Osteoblast (primary cell): Measurements from ENCODE around the gene ETV1. TPM values are rescaled to one million over a fixed set of nuclear protein-coding genes. Genes with fewer than 3 reads are reported as not detected.
A peak's percentile ranks its signal among the peaks of the same experiment; 100 is the strongest.

Source experiments
- DNase-seq: peaks from one replicate; pipeline ENCODE4 v3.0.0; 2011; ENCODE audit warnings: low spot score, mixed read lengths; ENCODE audit not compliant: insufficient read length; ENCODE audit errors: missing footprints
- H2AFZ ChIP-seq: 2 replicates; pipeline ENCODE4 v1.6.0; 2011; ENCODE audit warnings: mild to moderate bottlenecking, low read length
- H3K27ac ChIP-seq: 2 replicates; pipeline ENCODE4 v1.5.1; 2011; ENCODE audit warnings: mild to moderate bottlenecking, low read depth, low read length, moderate library complexity
- H3K27me3 ChIP-seq: 2 replicates; pipeline ENCODE4 v1.6.0; 2012; ENCODE audit warnings: mild to moderate bottlenecking, control low read depth, inconsistent platforms, low read length, moderate library complexity; ENCODE audit not compliant: insufficient read depth
- H3K36me3 ChIP-seq: 2 replicates; pipeline ENCODE4 v1.5.1; 2011; ENCODE audit warnings: mild to moderate bottlenecking, low read length, control low read depth, moderate library complexity; ENCODE audit not compliant: insufficient read depth
- H3K4me1 ChIP-seq: 2 replicates; pipeline ENCODE4 v1.5.1; 2011; ENCODE audit warnings: mild to moderate bottlenecking, low read length, control low read depth, moderate library complexity; ENCODE audit not compliant: insufficient read depth
- H3K4me2 ChIP-seq: 2 replicates; pipeline ENCODE4 v1.6.0; 2011; ENCODE audit warnings: mild to moderate bottlenecking, low read length; ENCODE audit not compliant: insufficient read depth
- H3K4me3 ChIP-seq: fragments of 200-600 bp; sonication (generic); 3 replicates; pipeline ENCODE4 v1.5.1; 2012; ENCODE audit warnings: mild to moderate bottlenecking, low read length, inconsistent platforms; ENCODE audit not compliant: insufficient read depth
- H3K79me2 ChIP-seq: 2 replicates; pipeline ENCODE4 v1.6.0; 2012; ENCODE audit warnings: mild to moderate bottlenecking, low read length, control low read depth, inconsistent platforms; ENCODE audit not compliant: insufficient read depth
- H3K9me3 ChIP-seq: 2 replicates; pipeline ENCODE4 v1.5.1; 2011; ENCODE audit warnings: low read depth, low read length, control low read depth
- H4K20me1 ChIP-seq: 2 replicates; pipeline ENCODE4 v1.6.0; 2012; ENCODE audit warnings: mild to moderate bottlenecking, low read length, control low read depth; ENCODE audit not compliant: insufficient read depth
- CTCF ChIP-seq: IDR thresholded peaks from 2 replicates; pipeline ENCODE4 v1.5.1; 2011; ENCODE audit warnings: mild to moderate bottlenecking, low read depth, low read length, moderate library complexity; ENCODE audit errors: extremely low read depth
- total RNA-seq: library from RNA; depleted of rRNA; stranded (reverse); fragments of >200 nt; gene quantifications from 2 replicates; pipeline ENCODE4 v1.2.3, GENCODE V29; 2012

Gene ETV1
- 15.9 and 22.4 TPM in 2 replicates for total RNA-seq

DNA sequence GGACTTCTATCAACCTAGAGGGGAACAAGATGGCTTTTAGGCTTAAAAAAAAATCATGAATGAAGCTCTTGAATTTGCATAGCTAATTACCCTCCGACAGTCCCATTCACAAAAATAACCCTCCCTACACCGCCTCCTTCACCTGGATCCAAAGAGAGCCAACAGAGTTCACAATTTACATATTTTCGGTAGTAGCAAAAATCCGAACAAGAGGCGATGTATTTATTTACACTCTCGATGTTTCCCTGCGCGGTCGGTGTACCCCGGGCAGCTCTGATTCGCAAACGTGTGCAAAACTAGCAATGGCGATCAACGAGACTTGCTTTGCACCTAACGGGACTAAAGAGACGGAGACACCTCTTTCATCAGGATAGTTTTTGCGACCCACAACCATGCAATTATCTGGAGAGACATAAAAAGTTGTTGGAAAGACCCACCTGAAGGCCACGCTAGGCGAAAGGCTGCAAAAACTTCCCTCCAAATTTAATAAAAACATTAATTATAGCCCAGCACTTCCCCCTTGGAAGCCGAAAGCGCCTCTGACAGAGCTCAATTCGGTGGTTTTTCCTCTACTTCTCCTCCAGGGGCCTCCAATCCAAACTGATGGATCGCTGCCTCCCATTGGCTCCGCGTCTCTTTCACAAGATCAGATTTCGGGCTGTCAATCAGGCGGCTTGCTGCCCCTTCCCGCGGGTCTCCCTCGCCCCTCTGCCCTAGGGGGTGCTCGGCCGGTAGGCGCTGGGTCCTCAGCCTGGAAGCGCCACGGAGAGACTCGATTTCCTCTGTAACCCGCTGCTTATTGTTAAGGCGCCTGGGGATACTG, at the start of gene ETV1:
ETV1 (minus strand) TSS at position 541 of the 823 bp plus-strand sequence. CDS start 614 bp downstream, outside the sequence.
- Histone ChIP-seq H3K27me3 (no peaks in the 10 kb centered on the region), H3K4me3 (peak within 1 kb of the TSS; percentile 89), H3K4me1 (peaks cover 9% of the 10 kb centered on the region), H3K9me3 (no peaks in the 10 kb centered on the region), H4K20me1 (no peaks in the 10 kb centered on the region), H3K79me2 (peaks cover 5% of the 10 kb centered on the region), H2AFZ (peak within 1 kb of the TSS; percentile 96), H3K4me2 (peak within 1 kb of the TSS; percentile 94), H3K36me3 (no peaks in the 10 kb centered on the region), H3K27ac (peak within 1 kb of the TSS; percentile 83)
- TF ChIP-seq CTCF: peak; percentile 46
- peak; percentile 79 for DNase-seq

DNA sequence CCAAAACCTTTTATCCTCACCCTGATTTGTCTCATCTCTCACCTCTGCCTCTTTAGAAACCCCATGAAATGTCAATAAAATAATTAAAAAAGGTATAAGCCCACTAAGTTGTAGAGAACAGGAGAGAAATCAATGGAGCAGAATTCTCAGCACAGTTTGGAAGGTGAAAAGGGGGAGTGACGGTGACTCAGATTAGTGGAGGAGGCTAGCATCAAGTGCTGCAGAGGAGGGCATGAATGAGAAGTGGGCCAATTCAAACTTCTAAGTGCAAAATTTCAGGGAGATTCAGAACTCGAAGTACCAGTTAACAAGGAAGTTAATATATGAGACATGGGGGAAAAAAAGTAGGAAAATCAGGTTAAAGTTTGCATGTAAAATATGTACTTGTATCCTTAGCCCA, 34.9 kb upstream of the ETV1 start:
- no peaks in the 10 kb centered on the region for H3K27me3 ChIP-seq
- no peak overlapping the region for H2AFZ ChIP-seq
- no peak overlapping the region for H3K4me2 ChIP-seq
- TF ChIP-seq CTCF: no peak
- H3K9me3 ChIP-seq: no peaks in the 10 kb centered on the region
- no peak overlapping the region for H3K4me3 ChIP-seq
- no peaks in the 10 kb centered on the region for H3K36me3 ChIP-seq
- H4K20me1 ChIP-seq: no peaks in the 10 kb centered on the region
- peaks cover 12% of the 10 kb centered on the region for H3K4me1 ChIP-seq
- no peaks in the 10 kb centered on the region for H3K79me2 ChIP-seq
- DNase-seq: no peak
- no peak overlapping the region for H3K27ac ChIP-seq

DNA sequence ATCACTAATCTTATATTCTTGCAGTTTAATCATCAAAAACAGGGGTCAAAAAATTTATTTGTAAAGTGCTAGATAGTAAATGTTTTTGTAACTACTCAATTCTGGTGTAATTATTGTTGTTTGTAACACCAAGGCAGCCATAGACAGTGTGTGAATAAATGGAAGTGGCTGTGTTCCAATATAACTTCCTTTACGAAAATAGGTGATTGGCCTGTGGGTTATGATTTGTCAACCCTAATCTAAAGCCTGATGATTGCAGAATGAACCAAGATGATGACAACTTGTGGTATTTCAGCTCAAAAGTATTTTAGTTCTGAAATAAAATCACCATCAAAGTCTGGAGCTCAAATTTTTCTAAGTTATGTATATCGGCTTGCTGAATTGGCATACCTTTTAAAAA, 34.4 kb upstream of the ETV1 start:
- H3K79me2 ChIP-seq: no peaks in the 10 kb centered on the region
- no peak for DNase-seq
- no peaks in the 10 kb centered on the region for H4K20me1 ChIP-seq
- H3K27ac ChIP-seq: no peak overlapping the region
- H3K4me3 ChIP-seq: no peak overlapping the region
- H3K4me1 ChIP-seq: peaks cover 12% of the 10 kb centered on the region
- no peaks in the 10 kb centered on the region for H3K9me3 ChIP-seq
- no peak overlapping the region for H2AFZ ChIP-seq
- H3K27me3 ChIP-seq: no peaks in the 10 kb centered on the region
- TF ChIP-seq CTCF: no peak
- no peak overlapping the region for H3K4me2 ChIP-seq
- H3K36me3 ChIP-seq: no peaks in the 10 kb centered on the region

DNA sequence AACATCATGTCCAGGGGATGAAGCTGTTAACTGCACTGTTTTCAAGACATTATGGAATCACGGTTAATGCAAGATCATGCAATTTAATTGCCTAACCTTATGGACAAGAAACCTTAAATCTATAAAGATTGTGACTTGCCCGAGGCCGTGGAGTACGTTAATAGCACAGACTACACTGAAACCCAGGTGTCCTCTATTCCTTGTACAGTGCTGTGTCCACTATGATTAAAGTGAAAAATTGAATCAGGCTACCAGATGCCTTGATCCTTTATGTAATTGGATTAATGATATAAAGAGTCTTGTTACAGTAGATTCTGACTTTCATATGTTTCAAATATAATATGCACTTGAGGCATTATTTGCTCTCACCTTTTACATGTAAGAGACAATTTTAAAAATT, 33.9 kb upstream of the ETV1 start:
- no peak for TF ChIP-seq CTCF
- no peaks in the 10 kb centered on the region for H3K79me2 ChIP-seq
- DNase-seq: no peak
- no peak overlapping the region for H3K27ac ChIP-seq
- H3K27me3 ChIP-seq: no peaks in the 10 kb centered on the region
- H3K4me3 ChIP-seq: no peak overlapping the region
- no peak overlapping the region for H2AFZ ChIP-seq
- H3K36me3 ChIP-seq: no peaks in the 10 kb centered on the region
- H4K20me1 ChIP-seq: no peaks in the 10 kb centered on the region
- no peak overlapping the region for H3K4me2 ChIP-seq
- no peaks in the 10 kb centered on the region for H3K9me3 ChIP-seq
- peaks cover 12% of the 10 kb centered on the region for H3K4me1 ChIP-seq
